Measurements from ENCODE around the gene SENP3.
A peak's percentile ranks its signal among the peaks of the same experiment; 100 is the strongest.

The SENP3 gene

DNA sequence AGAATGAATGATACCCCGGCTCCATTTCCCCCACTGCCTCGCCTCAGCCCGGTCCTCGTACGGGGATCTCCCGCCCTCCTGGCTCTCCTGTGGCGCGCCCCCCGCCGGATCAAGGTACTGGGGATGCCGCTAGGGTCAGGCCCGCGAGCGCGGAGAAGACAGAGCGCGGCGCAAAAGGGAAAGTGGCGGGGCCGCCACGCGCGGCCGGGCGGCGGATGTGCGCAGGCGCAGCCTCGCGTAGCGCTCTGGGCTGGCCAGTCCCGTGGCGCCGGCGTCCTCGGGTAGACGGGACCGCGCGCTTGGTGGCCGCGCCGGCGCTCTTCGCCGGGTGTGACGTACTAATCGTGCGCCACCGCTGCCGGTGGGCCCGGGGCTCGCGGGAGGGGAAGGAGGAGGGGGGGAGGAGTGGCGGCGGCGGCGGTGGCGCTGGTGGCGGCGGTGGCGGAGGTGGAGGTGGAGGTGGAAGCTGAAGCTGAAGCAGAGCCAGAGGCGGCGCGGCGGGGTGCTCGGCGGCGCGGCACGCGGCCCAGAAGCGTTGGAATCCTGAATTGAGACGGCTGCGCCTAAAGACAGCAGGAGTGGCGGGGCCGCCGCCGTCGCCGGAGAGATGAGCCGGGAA, at the start of gene SENP3:
Gene SENP3, plus strand, starts transcription at position 331 of the 619 bp plus-strand sequence. CDS start 1,158 bp downstream, outside the sequence.
- DNase-seq: peak; percentile 52

DNA sequence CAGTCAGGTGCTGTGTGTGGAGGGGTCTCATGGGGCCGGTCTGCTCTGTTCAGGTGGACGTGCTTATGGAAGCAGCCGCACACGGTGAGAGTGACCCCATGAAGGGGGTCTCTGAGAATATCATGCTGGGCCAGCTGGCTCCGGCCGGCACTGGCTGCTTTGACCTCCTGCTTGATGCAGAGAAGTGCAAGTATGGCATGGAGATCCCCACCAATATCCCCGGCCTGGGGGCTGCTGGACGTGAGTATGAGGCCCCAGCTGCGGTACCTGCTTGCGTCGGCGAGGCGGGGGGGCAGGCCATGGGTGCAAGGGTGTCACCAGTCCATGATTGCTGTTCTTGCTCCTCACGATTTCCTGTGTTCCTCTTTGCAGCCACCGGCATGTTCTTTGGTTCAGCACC, 49.6 kb upstream of the SENP3 start:
- no peak for DNase-seq

DNA sequence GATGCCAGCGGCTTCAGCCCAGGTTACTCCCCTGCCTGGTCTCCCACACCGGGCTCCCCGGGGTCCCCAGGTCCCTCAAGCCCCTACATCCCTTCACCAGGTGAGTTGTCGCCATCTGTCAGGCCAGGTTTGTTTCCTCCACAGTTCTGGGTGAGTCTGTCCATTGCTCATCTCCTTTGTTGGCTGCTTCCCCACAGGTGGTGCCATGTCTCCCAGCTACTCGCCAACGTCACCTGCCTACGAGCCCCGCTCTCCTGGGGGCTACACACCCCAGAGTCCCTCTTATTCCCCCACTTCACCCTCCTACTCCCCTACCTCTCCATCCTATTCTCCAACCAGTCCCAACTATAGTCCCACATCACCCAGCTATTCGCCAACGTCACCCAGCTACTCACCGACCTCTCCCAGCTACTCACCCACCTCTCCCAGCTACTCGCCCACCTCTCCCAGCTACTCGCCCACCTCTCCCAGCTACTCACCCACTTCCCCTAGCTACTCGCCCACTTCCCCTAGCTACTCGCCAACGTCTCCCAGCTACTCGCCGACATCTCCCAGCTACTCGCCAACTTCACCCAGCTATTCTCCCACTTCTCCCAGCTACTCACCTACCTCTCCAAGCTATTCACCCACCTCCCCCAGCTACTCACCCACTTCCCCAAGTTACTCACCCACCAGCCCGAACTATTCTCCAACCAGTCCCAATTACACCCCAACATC, 48.7 kb upstream of the SENP3 start:
- no peak for DNase-seq

DNA sequence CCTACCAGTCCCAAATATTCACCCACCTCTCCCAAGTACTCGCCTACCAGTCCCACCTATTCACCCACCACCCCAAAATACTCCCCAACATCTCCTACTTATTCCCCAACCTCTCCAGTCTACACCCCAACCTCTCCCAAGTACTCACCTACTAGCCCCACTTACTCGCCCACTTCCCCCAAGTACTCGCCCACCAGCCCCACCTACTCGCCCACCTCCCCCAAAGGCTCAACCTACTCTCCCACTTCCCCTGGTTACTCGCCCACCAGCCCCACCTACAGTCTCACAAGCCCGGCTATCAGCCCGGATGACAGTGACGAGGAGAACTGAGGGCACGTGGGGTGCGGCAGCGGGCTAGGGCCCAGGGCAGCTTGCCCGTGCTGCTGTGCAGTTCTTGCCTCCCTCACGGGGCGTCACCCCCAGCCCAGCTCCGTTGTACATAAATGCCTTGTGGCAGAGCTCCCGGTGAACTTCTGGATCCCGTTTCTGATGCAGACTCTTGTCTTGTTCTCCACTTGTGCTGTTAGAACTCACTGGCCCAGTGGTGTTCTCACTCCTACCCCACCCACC, 47.8 kb upstream of the SENP3 start:
- no peak for DNase-seq

GRCh38 chr17:7515911-7516610, 45.7 kb upstream of the SENP3 start:
- no peak for DNase-seq

DNA sequence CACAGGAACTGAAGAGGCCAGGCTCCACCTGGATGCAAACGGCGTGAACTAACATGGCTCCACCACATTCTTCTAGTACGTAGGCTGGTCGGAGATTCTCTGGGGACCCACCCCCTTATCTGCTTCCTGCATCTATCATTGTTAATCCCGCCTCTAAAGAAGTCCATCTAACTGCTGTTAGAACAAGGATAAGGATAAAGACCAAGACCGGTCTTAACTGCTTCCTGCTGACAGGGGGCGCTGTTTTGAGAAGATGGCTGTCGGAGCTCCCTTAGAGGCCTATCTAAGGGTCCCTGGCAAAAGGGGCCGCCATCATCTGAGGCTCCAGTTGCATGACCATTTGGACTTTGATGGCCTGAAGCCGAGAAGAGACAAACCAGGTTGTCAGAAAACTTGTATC, 38.7 kb upstream of the SENP3 start:
- no peak for DNase-seq

DNA sequence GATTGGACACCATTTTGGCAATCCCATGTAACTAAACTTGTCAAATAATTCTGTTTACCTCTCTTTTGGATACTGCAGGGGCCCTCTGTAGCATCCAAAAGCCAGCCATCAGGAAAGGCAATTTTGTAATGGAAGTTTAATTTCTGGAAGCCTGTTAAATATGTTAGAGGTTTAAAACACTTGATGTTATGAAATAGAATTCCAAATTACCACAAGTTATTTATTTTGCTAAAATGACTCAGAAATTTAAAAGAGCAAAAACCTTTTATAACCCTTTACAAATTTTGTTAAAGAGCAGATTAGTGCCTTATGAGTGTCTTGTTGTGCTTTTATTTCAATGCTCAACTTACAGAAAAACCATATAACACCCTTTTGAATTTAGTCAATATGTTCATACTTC, 32.9 kb upstream of the SENP3 start:
- no peak for DNase-seq

GRCh38 chr17:7530023-7530900, 31.5 kb upstream of the SENP3 start:
- DNase-seq: no peak

DNA sequence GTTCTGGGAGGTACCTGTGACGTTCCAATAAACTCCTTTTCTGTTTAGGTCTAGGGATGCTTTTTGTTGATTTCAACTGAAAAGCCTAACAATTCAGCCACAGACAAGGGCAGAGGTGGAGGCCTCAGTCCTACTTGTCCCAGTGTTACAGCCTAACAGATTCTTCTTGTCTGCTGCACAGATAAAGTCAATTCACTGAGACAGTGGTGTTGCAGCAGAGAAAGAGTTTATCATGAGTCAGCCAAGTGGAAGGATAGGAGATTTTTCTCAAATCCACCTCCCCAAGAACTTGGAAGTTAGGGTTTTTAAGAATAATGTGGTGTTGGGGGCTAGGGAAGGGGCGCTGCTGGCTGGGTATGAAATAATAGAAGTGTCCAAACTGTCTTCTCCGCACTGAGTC, 23.7 kb upstream of the SENP3 start:
- DNase-seq: no peak

- DNase-seq: no peak
Measured at GRCh38 chr17:7538891-7539545, 22.7 kb upstream of the SENP3 start.

- DNase-seq: no peak
Measured at GRCh38 chr17:7541074-7541621, 20.6 kb upstream of the SENP3 start.

DNA sequence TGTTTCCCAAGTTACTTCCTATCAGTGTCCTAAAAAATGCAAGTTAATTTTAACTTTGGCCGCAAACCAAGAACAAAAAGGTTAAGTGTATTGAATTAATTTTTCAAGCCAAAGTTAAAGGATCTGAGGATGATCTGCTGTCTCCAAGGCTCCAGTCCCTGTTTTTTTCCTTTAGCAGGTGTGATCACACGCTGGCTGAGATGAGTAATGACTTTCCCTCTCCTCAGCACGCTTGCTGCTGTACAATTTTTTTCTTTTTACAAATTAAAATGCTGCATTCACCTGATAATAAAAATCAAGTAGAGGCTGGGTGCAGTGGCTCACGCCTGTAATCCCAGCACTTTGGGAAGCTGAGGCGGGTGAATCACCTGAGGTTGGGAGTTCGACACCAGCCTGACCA, 16.8 kb upstream of the SENP3 start:
- no peak for DNase-seq

- no peak for DNase-seq
Measured at GRCh38 chr17:7548585-7549400, 12.9 kb upstream of the SENP3 start, which contains the start of gene TNFSF12. Gene TNFSF12 (plus strand): TSS chr17:7549058. CDS start chr17:7549154, 96 bp downstream.

- no peak for DNase-seq
Measured at GRCh38 chr17:7549401-7550055, 12.2 kb upstream of the SENP3 start.

GRCh38 chr17:7550344-7550743, 11.4 kb upstream of the SENP3 start:
- DNase-seq: no peak

DNA sequence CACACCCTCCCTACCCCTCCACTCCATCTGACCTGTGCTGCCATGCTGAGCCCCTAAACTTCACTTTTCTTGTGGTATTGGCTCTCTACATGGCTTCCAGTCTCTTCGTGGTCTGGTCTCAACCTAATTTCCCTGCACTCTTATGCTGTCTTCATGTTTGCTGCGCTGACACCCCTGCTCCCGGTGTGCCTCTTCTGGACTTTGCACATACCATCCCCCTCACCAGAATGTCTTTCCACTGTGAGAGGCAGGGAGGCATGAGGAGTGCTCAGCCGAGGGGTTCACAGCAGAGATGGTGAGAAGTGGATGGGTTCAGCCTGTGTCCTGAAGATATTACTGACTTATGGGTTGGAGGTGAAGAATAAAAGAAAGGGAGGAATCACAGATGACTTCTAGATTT, 10.3 kb upstream of the SENP3 start:
- no peak for DNase-seq

DNA sequence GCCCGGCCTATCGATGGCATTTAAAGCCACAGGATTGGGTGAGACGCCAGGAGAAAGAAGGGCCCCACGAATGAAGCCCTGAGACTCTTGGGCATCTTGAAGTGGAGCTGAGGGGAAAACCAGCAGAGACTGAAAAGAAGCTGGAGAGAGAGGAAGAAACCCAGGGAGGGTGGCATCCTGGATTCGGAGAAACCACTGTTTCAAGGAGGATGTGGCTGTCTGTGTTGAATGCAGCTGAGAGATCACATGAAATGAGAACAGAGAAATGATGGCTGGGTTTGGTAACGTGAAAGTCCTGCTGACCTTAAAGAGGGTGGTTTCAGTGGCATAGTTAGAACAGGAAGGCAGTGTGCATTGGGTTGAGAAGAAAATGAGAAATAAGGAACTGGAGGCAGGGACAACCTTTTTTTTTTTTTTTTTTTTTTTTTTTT, 9.1 kb upstream of the SENP3 start:
- DNase-seq: no peak

GRCh38 chr17:7553356-7553755, 8.4 kb upstream of the SENP3 start:
- no peak for DNase-seq

- no peak for DNase-seq
Measured at GRCh38 chr17:7555320-7555948, 6.3 kb upstream of the SENP3 start.

DNA sequence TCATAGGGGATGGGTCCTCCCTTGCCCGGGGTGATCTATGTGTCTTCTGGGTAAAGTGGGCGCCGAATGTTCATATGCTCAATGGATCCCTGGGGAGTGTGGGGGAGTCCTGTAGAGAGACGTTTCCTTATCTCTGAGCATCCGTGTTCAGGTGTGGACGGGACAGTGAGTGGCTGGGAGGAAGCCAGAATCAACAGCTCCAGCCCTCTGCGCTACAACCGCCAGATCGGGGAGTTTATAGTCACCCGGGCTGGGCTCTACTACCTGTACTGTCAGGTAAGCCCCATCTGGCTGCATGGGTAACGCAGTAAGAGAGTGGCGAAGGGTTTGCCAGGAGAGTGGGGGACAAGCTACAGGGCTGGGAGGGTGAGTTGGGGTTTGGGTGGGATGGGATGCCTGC, 5.1 kb upstream of the SENP3 start:
- no peak for DNase-seq
